Myocyte (in vitro differentiated cells): ENCODE results near the gene NOXO1. TPM values are rescaled to one million over a fixed set of nuclear protein-coding genes. Genes with fewer than 3 reads are reported as not detected.

ENCODE experiments used
- DNase-seq: peaks from one replicate; pipeline ENCODE4 v3.0.0-alpha.2; 2012; ENCODE audit warnings: low read depth
- total RNA-seq: library from RNA; depleted of rRNA; stranded (reverse); fragments of >200 nt; gene quantifications from 2 replicates; pipeline ENCODE4 v1.2.3, GENCODE V29; 2014

NOXO1 gene
- total RNA-seq, 1 donor from 2014 or later, result 1.1 TPM

GRCh38 chr16:1980030-1980769 lies 1.1 kb downstream of the NOXO1 start:
- DNase-seq, result peak; percentile 79

DNA sequence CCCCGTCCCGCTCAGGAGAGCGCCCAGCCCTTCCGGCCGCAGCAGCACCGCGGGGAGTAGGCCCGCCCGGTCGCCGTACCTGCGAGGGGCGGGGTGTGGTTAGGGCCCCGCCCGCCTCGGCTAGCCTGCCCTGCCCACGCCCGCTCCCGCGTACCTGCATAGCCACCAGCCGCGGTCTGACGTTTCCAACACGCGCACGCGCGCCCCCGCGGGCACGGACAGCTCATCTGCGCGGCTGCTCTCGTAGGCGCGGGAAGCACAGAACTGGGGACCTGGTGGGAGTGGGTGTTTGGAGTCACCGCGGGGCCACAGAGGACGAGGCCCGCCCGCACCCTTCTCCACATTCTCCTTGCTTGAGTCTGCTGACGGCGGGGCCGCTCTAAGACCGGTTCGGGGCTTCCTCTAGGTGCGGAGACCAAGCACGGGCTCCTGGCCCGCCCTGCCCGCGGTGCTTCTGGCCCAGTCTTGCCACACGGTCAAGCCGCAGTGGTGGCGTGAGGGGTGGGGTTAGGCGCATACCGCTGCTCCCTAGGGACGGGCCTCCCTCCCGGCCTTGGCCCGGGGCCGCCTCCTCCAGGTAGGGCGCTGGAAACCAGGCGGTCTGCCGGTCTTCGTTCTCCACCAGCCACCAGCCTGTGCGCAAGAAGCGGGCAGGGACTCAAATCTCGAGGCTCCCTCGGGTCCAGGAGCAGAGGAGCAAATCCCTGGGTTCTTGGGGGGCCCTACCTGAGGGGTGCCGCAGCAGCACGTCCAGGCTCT lies 1.8 kb downstream of the NOXO1 start:
- DNase-seq, result no peak

- no peak for DNase-seq
These were observed 2.7 kb downstream of the NOXO1 start for GRCh38 chr16:1978476-1979120.

GRCh38 chr16:1977875-1978268 lies 3.4 kb downstream of the NOXO1 start:
- DNase-seq, result no peak

DNA sequence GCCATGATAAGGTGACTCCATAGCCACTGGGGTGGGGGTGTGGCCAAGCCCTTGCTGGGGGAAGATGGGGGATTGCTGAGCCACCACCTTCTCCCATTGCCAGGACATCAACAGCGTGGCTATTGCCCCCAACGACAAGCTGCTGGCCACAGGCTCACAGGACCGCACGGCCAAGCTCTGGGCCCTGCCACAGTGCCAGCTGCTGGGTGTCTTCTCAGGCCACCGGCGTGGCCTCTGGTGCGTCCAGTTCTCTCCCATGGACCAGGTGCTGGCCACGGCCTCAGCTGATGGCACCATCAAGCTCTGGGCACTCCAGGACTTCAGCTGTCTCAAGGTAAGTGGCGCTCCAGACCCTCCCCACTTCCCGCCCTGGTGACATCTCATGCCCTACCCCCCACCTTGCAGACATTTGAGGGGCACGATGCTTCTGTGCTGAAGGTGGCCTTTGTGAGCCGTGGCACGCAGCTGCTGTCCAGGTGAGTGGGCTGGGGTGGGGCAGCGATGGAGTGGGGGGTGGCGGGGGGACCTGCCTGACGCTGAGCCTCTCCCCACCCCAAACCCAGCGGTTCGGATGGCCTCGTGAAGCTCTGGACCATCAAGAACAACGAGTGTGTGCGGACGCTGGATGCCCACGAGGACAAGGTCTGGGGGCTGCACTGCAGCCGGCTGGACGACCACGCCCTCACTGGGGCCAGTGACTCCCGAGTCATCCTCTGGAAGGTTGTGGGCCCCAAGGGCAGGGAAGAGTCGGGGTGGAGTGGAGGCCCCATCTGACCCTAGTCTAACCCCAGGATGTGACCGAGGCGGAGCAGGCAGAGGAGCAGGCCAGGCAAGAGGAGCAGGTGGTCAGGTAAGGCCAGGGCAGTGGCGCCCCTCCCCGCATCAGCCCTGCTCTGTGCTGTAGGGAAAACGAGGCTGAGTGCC lies 4.1 kb downstream of the NOXO1 start:
- no peak for DNase-seq

DNA sequence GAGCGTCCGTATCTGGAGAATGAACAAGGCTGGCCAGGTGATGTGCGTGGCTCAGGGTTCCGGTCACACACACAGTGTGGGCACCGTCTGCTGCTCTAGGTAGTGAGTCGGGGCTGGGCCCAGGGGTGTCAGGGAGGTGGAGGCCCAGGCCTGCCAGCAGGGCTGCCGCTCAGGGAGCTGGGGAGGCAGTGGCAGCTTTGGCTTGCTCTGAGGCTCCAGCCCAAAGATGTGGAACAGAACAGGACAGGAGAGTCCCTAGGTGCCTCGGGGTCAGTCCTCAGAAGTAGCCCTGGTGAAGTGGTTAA lies 5.1 kb downstream of the NOXO1 start:
- DNase-seq, result no peak

- DNase-seq, result no peak
These were observed 5.6 kb downstream of the NOXO1 start for GRCh38 chr16:1975432-1976215.

GRCh38 chr16:1974157-1975070 lies 6.9 kb downstream of the NOXO1 start:
- no peak for DNase-seq

- DNase-seq, result peak; percentile 44
These were observed 7.7 kb downstream of the NOXO1 start for GRCh38 chr16:1973461-1974156.

GRCh38 chr16:1972490-1972877 lies 8.8 kb downstream of the NOXO1 start:
- DNase-seq, result no peak

DNA sequence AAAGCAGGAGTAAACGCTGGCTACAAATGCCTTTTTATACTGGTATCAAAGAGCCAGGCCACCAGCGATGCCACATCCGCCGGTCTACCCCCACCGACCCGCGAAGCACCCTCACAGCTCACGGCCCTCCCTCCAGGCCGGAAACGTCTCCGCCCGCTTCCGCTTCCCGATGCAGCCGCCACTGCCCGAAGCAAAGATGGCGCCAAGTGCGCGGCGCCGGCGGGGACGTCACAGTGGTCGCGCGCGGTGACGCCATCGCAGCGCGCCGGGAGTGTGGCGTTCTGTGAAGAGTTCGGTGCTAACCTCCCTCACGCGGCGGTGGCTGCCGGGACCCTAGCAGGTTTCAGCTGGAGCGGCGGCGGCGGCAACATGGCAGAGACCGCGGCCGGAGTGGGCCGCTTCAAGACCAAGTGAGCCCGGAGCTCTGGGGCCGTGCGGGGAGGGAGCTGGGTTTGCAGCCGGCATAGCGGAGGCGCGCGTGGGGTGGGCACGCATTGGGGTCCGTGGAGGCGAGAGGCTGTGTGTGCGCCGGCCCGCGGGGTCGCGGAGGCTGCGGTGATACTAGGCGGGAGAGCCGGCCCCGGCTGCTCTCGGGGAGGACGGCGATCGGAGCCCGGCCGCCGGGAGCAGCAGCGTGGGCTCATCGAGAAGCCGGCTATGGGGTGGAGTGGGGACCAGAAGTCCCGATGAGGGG lies 9.3 kb downstream of the NOXO1 start, which contains the start of gene TBL3:
Gene TBL3 (plus strand): TSS at position 258 of the 694 bp plus-strand sequence. CDS start 112 bp downstream, at position 370.
- DNase-seq, result peak; percentile 94

- DNase-seq, result no peak
These were observed 12.9 kb downstream of the NOXO1 start for GRCh38 chr16:1968146-1968953.

- DNase-seq, result no peak
These were observed 14.8 kb downstream of the NOXO1 start, which contains the start of gene RNF151 for GRCh38 chr16:1966460-1966859. RNF151 (plus strand) TSS chr16:1966856; CDS start chr16:1966882, 26 bp downstream.

DNA sequence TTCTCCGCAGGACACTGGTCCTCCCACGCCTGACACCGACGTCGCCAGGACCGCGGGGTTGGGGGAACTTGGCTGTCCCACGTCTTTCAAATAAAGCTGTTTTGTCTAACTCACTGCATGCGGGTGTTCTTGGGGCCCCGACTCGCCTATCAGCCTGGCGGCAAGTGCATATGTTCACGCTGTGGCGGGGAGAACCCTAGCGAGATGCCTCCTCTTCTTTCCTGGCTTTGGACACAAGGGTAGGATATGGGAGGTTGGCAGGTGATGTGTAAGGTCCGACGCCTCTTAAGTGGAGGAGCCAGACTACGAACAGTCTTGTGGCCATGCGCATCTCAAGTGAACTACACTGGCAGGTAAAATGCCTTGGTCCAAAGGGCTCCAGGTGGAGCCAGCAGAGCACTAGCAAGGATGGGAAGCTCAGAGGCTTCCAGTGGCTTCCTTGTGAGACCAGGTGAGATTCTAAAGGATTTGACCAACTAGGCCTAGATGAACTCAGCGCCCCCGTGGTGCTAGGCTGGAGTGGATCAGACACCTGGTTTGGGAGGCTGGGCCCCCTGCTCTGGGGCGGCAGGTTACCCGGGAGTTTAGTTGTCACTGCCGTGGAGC lies 15.8 kb downstream of the NOXO1 start:
- DNase-seq, result no peak

- peak; percentile 98 for DNase-seq
These were observed 16.5 kb downstream of the NOXO1 start, which contains the start of gene RPS2 for GRCh38 chr16:1964506-1965395. RPS2 (minus strand) TSS chr16:1964826; CDS start chr16:1964625, 201 bp downstream.
